Neural progenitor cell (in vitro differentiated cells): ENCODE results near the gene VCL. TPM values are rescaled to one million over a fixed set of nuclear protein-coding genes. Genes with fewer than 3 reads are reported as not detected.

Experiments
- DNase-seq: peaks from one replicate; pipeline ENCODE4 v3.0.0-alpha.2; 2016; ENCODE audit warnings: low spot score
- H2AFZ ChIP-seq: fragments of 200-600 bp; sonication (generic); replicated peaks from 2 replicates; pipeline ENCODE4 v1.6.1; 2016; ENCODE audit warnings: antibody characterized with exemption
- H3F3A ChIP-seq: fragments of 200-600 bp; sonication (generic); 2 replicates; pipeline ENCODE4 v1.6.1; 2016; ENCODE audit warnings: antibody characterized with exemption, low read depth
- H3K27ac ChIP-seq: fragments of 200-600 bp; sonication (generic); 2 replicates; pipeline ENCODE4 v1.5.1; 2016; ENCODE audit warnings: mild to moderate bottlenecking
- H3K27me3 ChIP-seq: fragments of 200-600 bp; sonication (generic); 2 replicates; pipeline ENCODE4 v1.6.1; 2016; ENCODE audit warnings: mild to moderate bottlenecking, moderate library complexity
- H3K36me3 ChIP-seq: fragments of 200-600 bp; sonication (generic); 2 replicates; pipeline ENCODE4 v1.5.1; 2016
- H3K4me1 ChIP-seq: fragments of 200-600 bp; sonication (generic); 2 replicates; pipeline ENCODE4 v1.6.1; 2016; ENCODE audit warnings: mixed run types
- H3K4me2 ChIP-seq: fragments of 200-600 bp; sonication (generic); 2 replicates; pipeline ENCODE4 v1.6.1; 2016
- H3K4me3 ChIP-seq: fragments of 200-600 bp; sonication (generic); 2 replicates; pipeline ENCODE4 v1.5.1; 2016
- H3K79me2 ChIP-seq: fragments of 200-600 bp; sonication (generic); 2 replicates; pipeline ENCODE4 v1.6.1; 2016; ENCODE audit warnings: low read depth
- H3K9ac ChIP-seq: fragments of 200-600 bp; sonication (generic); 2 replicates; pipeline ENCODE4 v1.6.1; 2016
- H3K9me3 ChIP-seq: fragments of 200-600 bp; sonication (generic); 2 replicates; pipeline ENCODE4 v1.5.1; 2016; ENCODE audit warnings: low read depth
- H4K20me1 ChIP-seq: fragments of 200-600 bp; sonication (generic); 2 replicates; pipeline ENCODE4 v1.6.1; 2016; ENCODE audit warnings: low read depth
- H3K27ac Mint-ChIP-seq: 3 replicates; pipeline ENCODE4 v1.8.0; 2021; ENCODE audit warnings: mixed read lengths
- H3K27me3 Mint-ChIP-seq: 2 replicates; pipeline ENCODE4 v1.8.0; 2022; ENCODE audit warnings: low read depth, mild to moderate bottlenecking, inconsistent platforms, moderate library complexity, mixed read lengths; ENCODE audit not compliant: insufficient read depth
- H3K36me3 Mint-ChIP-seq: 3 replicates; pipeline ENCODE4 v1.8.0; 2021; ENCODE audit warnings: mixed read lengths
- H3K4me1 Mint-ChIP-seq: 3 replicates; pipeline ENCODE4 v1.8.0; 2021; ENCODE audit warnings: mixed read lengths
- H3K4me3 Mint-ChIP-seq: 3 replicates; pipeline ENCODE4 v1.8.0; 2021; ENCODE audit warnings: mild to moderate bottlenecking, moderate library complexity, mixed read lengths
- H3K9me3 Mint-ChIP-seq: 3 replicates; pipeline ENCODE4 v1.8.0; 2020; ENCODE audit warnings: mixed read lengths
- CTCF ChIP-seq: fragments of 200-600 bp; sonication (generic); IDR thresholded peaks from 2 replicates; pipeline ENCODE4 v1.5.1; 2017; ENCODE audit warnings: antibody characterized with exemption, mild to moderate bottlenecking
- EZH2 ChIP-seq: fragments of 200-600 bp; sonication (generic); IDR thresholded peaks from 2 replicates; pipeline ENCODE4 v1.6.1; 2017; ENCODE audit warnings: antibody characterized with exemption, mild to moderate bottlenecking, moderate library complexity
- EZH2phosphoT487 ChIP-seq: fragments of 200-600 bp; sonication (generic); IDR thresholded peaks from 2 replicates; pipeline ENCODE4 v1.6.1; 2017; ENCODE audit warnings: antibody characterized with exemption
- total RNA-seq: library from RNA; depleted of rRNA; stranded (reverse); fragments of >200 nt; gene quantifications from 2 replicates; pipeline ENCODE4 v1.2.3, GENCODE V29; 2015; ENCODE audit warnings: low replicate concordance

VCL gene
- total RNA-seq, 1 donor from 2014 or later, result 96.9 TPM

GRCh38 chr10:73979141-73979808 lies 18.6 kb upstream of the VCL start:
- Histone ChIP-seq H4K20me1 (no peaks in the 10 kb centered on the region), H2AFZ (peak overlapping the region; percentile 40), H3K27ac (no peak overlapping the region), H3K9me3 (no peaks in the 10 kb centered on the region), H3K4me1 (peaks cover 11% of the 10 kb centered on the region), H3K4me3 (no peak overlapping the region), H3K27me3 (no peaks in the 10 kb centered on the region), H3K79me2 (no peaks in the 10 kb centered on the region), H3F3A (peaks cover 5% of the 10 kb centered on the region), H3K36me3 (no peaks in the 10 kb centered on the region), H3K4me2 (no peak overlapping the region), H3K9ac (no peak overlapping the region)
- H3K36me3 Mint-ChIP-seq, result peaks cover 1% of the 10 kb centered on the region
- no peak for DNase-seq
- no peak overlapping the region for H3K4me3 Mint-ChIP-seq
- peaks cover 20% of the 10 kb centered on the region for H3K4me1 Mint-ChIP-seq
- TF ChIP-seq CTCF, result no peak
- peaks cover 5% of the 10 kb centered on the region for H3K27me3 Mint-ChIP-seq
- peak overlapping the region; percentile 61 for H3K27ac Mint-ChIP-seq
- no peaks in the 10 kb centered on the region for H3K9me3 Mint-ChIP-seq

GRCh38 chr10:73979809-73980433 lies 18.0 kb upstream of the VCL start:
- H3K9ac ChIP-seq, result no peak overlapping the region
- peak overlapping the region; percentile 40 for H2AFZ ChIP-seq
- no peak overlapping the region for H3K27ac ChIP-seq
- H3K4me3 Mint-ChIP-seq, result no peak overlapping the region
- DNase-seq, result no peak
- no peak overlapping the region for H3K4me2 ChIP-seq
- H3K4me1 Mint-ChIP-seq, result peaks cover 20% of the 10 kb centered on the region
- H3K36me3 ChIP-seq, result no peaks in the 10 kb centered on the region
- H3K79me2 ChIP-seq, result no peaks in the 10 kb centered on the region
- no peak overlapping the region for H3K4me3 ChIP-seq
- peaks cover 1% of the 10 kb centered on the region for H3K36me3 Mint-ChIP-seq
- H3K27me3 ChIP-seq, result no peaks in the 10 kb centered on the region
- H3F3A ChIP-seq, result peaks cover 5% of the 10 kb centered on the region
- H3K9me3 ChIP-seq, result no peaks in the 10 kb centered on the region
- peaks cover 5% of the 10 kb centered on the region for H3K27me3 Mint-ChIP-seq
- peaks cover 11% of the 10 kb centered on the region for H3K4me1 ChIP-seq
- TF ChIP-seq EZH2phosphoT487 (no peak), CTCF (no peak), EZH2 (no peak)
- H4K20me1 ChIP-seq, result no peaks in the 10 kb centered on the region
- H3K27ac Mint-ChIP-seq, result peak overlapping the region; percentile 61
- no peaks in the 10 kb centered on the region for H3K9me3 Mint-ChIP-seq

GRCh38 chr10:73981812-73982211 lies 16.1 kb upstream of the VCL start:
- no peak overlapping the region for H3K27ac ChIP-seq
- no peak overlapping the region for H3K9ac ChIP-seq
- H3K4me1 ChIP-seq, result peaks cover 11% of the 10 kb centered on the region
- H3K4me3 Mint-ChIP-seq, result no peak overlapping the region
- H3K27ac Mint-ChIP-seq, result no peak overlapping the region
- no peaks in the 10 kb centered on the region for H3K9me3 Mint-ChIP-seq
- no peaks in the 10 kb centered on the region for H3K36me3 Mint-ChIP-seq
- H4K20me1 ChIP-seq, result no peaks in the 10 kb centered on the region
- no peak for DNase-seq
- H3K27me3 ChIP-seq, result no peaks in the 10 kb centered on the region
- TF ChIP-seq CTCF (no peak), EZH2phosphoT487 (no peak), EZH2 (no peak)
- H3F3A ChIP-seq, result peaks cover 5% of the 10 kb centered on the region
- no peaks in the 10 kb centered on the region for H3K9me3 ChIP-seq
- H3K27me3 Mint-ChIP-seq, result peaks cover 2% of the 10 kb centered on the region
- no peaks in the 10 kb centered on the region for H3K36me3 ChIP-seq
- H2AFZ ChIP-seq, result no peak overlapping the region
- H3K4me3 ChIP-seq, result no peak overlapping the region
- no peak overlapping the region for H3K4me2 ChIP-seq
- H3K79me2 ChIP-seq, result no peaks in the 10 kb centered on the region
- peaks cover 20% of the 10 kb centered on the region for H3K4me1 Mint-ChIP-seq
